T-cell (primary cell): ENCODE measurements around the gene CHD2. TPM values are rescaled to one million over a fixed set of nuclear protein-coding genes. Genes with fewer than 3 reads are reported as not detected.

ENCODE experiments used
- ATAC-seq, 4 experiments: fragments of 200-7000 bp in 3 of 4; fragments of 150-1000 bp in 1 of 4; cut with Tn5 transposase; replicated peaks in 1 of 4; 1 replicate in 3 of 4; 2 replicates in 1 of 4; pipeline ENCODE4 v1.10.0; 2021; ENCODE audit warnings: moderate library complexity in 3 of 4, mild to moderate bottlenecking in 2 of 4, moderate number of reproducible peaks in 1 of 4
- CTCF ChIA-PET, 2 donors: fragments of 300-600 bp; sonication (Branson Sonifier 250); formaldehyde crosslinking; loops; one replicate each; lab custom pipeline; 2022; ENCODE audit warnings: antibody characterized with exemption in 2 of 2; lab: Charles Lee
- POLR2A ChIA-PET, 2 donors: fragments of 300-600 bp; sonication (Branson Sonifier 250); formaldehyde crosslinking; loops; one replicate each; lab custom pipeline; 2022; ENCODE audit warnings: antibody characterized with exemption in 2 of 2; lab: Charles Lee
- DNase-seq, 35 experiments: peaks; one replicate each; pipeline versions ENCODE4 v3.0.0 to v3.0.0-alpha.2; 2013 to 2023
- H3K27ac ChIP-seq: one replicate; pipeline ENCODE4 v1.5.1; 2013; ENCODE audit warnings: low read length
- H3K27me3 ChIP-seq, 2 experiments: replicated peaks in 1 of 2; 1 replicate in 1 of 2; 2 replicates in 1 of 2; pipeline versions ENCODE4 v1.6.1 to v1.7.0; 2013; ENCODE audit warnings: low read length in 1 of 2, mixed read lengths in 1 of 2; ENCODE audit not compliant: control insufficient read depth in 2 of 2, insufficient read depth in 2 of 2; ENCODE audit errors: extremely low read depth in 1 of 2
- H3K36me3 ChIP-seq, 2 donors: 1 replicate in 1 of 2; 2 replicates in 1 of 2; pipeline versions ENCODE4 v1.6.1 to v1.7.0; 2013; ENCODE audit warnings: low read length in 1 of 2; ENCODE audit not compliant: control insufficient read depth in 2 of 2, insufficient read depth in 1 of 2; ENCODE audit errors: extremely low read depth in 1 of 2
- H3K4me1 ChIP-seq, 2 experiments: 1 replicate in 1 of 2; 2 replicates in 1 of 2; pipeline versions ENCODE4 v1.6.1 to v1.7.0; 2013; ENCODE audit warnings: low read length in 2 of 2, mixed read lengths in 1 of 2; ENCODE audit not compliant: insufficient read depth in 2 of 2, control insufficient read depth in 1 of 2; ENCODE audit errors: extremely low read depth in 1 of 2
- H3K4me3 ChIP-seq, 2 donors: 1 replicate in 1 of 2; 2 replicates in 1 of 2; pipeline versions ENCODE4 v1.5.1 to v1.7.0; 2013; ENCODE audit warnings: mild to moderate bottlenecking in 2 of 2, low read length in 1 of 2, moderate library complexity in 1 of 2; ENCODE audit not compliant: control insufficient read depth in 1 of 2; ENCODE audit errors: extremely low read depth in 1 of 2
- H3K9me3 ChIP-seq: 2 replicates; pipeline ENCODE4 v1.7.0; 2013
- H3K27ac Mint-ChIP-seq, 2 donors: one replicate each; pipeline ENCODE4 v1.8.0; 2020 to 2021; ENCODE audit warnings: mild to moderate bottlenecking in 2 of 2, mixed read lengths in 2 of 2
- H3K27me3 Mint-ChIP-seq, 2 donors: one replicate each; pipeline ENCODE4 v1.8.0; 2021 to 2022; ENCODE audit warnings: mixed read lengths in 2 of 2
- H3K36me3 Mint-ChIP-seq: one replicate; pipeline ENCODE4 v1.8.0; 2021; ENCODE audit warnings: mixed read lengths
- H3K4me1 Mint-ChIP-seq, 3 donors: one replicate each; pipeline ENCODE4 v1.8.0; 2020 to 2022; ENCODE audit warnings: mixed read lengths in 3 of 3, mild to moderate bottlenecking in 1 of 3
- H3K4me3 Mint-ChIP-seq, 3 donors: one replicate each; pipeline ENCODE4 v1.8.0; 2020 to 2022; ENCODE audit warnings: mild to moderate bottlenecking in 3 of 3, mixed read lengths in 3 of 3, moderate library complexity in 3 of 3
- H3K9me3 Mint-ChIP-seq, 3 donors: one replicate each; pipeline ENCODE4 v1.8.0; 2020 to 2022; ENCODE audit warnings: mixed read lengths in 3 of 3
- WGBS: methylation state at CpG from one replicate; pipeline ENCODE4 v1.1.5; 2013; ENCODE audit warnings: missing lambda C conversion rate; ENCODE audit not compliant: insufficient coverage; 5-methylcytosine and 5-hydroxymethylcytosine counted together
- total RNA-seq, 35 experiments: library from RNA in 6 of 35; stranded (reverse) in 6 of 35; fragments of 120-200 nt in 1 of 35; gene quantifications; one replicate each; pipeline versions ENCODE4 v1.2.1 to v1.2.4 and lab custom pipeline; 2013 to 2026

CHD2 gene
- total RNA-seq, 5 donors from 2014 or later (not counting 1 experiment from before 2014, with no cell fraction given) = 231 to 506 (median 266) TPM

DNA sequence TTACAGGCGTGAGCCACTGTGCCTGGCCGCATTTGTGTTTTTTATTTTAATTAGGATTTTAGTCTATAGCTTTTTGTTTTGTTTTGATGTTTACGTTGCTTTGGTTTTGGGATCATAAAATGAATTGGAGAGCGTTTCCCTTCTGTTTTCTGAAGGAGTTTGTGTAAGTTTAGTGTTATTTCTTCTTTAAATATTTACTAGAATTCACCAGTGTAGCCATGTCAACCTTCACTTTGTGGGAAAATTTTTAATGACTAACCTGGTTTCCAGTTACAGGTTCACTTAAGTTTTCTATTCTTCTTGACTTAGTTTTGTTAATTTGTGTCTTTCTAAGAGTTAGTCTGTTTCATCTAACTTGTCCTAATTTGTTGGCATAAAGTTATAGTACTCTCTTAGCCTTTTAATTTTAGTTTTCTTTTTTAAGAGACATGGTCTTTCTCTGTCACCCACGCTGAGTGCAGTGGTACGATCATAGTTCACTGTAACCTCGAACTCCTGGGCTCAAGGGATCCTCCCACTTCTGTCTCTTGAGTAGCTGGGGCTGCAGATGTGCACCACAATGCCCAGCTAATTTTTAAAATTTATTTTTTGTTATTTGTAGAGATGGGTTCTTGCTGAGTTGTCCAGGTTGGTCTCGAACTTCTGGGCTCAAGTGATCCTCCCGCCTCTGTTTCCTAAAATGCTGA lies 61.0 kb downstream of the CHD2 start:
- no peak for ATAC-seq
- H3K36me3 ChIP-seq = peaks cover 13 to 70% of the 10 kb centered on the region in 2 donors
- Mint-ChIP-seq H3K4me3 (no peak overlapping the region), H3K4me1 (peaks cover 68 to 70% (median 68%) of the 10 kb centered on the region in 3 donors), H3K27ac (no peak overlapping the region), H3K27me3 (no peaks in the 10 kb centered on the region), H3K36me3 (peaks cover 77% of the 10 kb centered on the region), H3K9me3 (no peaks in the 10 kb centered on the region)
- POLR2A ChIA-PET = interaction anchor here (0.6 kb wide), 3 partner anchors 37 to 220 kb away, joined by 5 to 13 read pairs (median 6); no protein-coding TSS in a partner anchor
- no peaks in the 10 kb centered on the region for H3K27me3 ChIP-seq
- H3K27ac ChIP-seq = no peak overlapping the region
- no peaks in the 10 kb centered on the region for H3K9me3 ChIP-seq
- H3K4me1 ChIP-seq = no peaks in the 10 kb centered on the region
- DNase-seq = no peak
- CTCF ChIA-PET = interaction anchor here in 1 of 2 donors (1.1 kb wide), 1 partner anchor 16 kb away, joined by 7 read pairs; no protein-coding TSS in a partner anchor
- no peak overlapping the region for H3K4me3 ChIP-seq
- 96% methylated on average over 4 of the region's 9 CpGs for WGBS

DNA sequence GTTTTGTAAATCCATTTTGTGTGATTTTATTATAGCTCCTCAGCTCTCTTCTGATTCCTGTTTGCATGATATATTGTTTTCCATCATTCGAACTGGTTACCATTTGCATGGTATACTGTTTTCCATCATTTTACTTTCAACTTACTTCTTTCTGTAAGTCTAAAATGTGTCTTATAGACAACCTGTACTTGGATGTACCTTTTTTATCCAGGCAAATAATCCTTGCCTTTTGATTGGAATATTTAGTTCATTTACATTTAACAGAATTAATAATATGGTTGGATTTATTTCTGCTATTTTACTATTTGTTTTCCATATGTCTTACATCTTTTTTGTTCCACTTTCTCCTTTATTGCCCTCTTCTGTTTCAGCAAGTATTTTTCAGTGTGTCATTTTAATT lies 62.8 kb downstream of the CHD2 start:
- POLR2A ChIA-PET = no interaction called here
- ATAC-seq = no peak
- no CpG with 5 or more reads among the region's 1 CpG for WGBS
- H3K27ac ChIP-seq = no peak overlapping the region
- peaks cover 75% of the 10 kb centered on the region for H3K36me3 Mint-ChIP-seq
- CTCF ChIA-PET = no interaction called here
- no peaks in the 10 kb centered on the region for H3K4me1 ChIP-seq
- no peaks in the 10 kb centered on the region for H3K27me3 ChIP-seq
- H3K4me3 ChIP-seq = no peak overlapping the region
- H3K9me3 ChIP-seq = no peaks in the 10 kb centered on the region
- H3K27me3 Mint-ChIP-seq = no peaks in the 10 kb centered on the region
- no peak overlapping the region for H3K4me3 Mint-ChIP-seq
- H3K27ac Mint-ChIP-seq = no peak overlapping the region
- DNase-seq = no peak
- peaks cover 61 to 62% (median 61%) of the 10 kb centered on the region in 3 donors for H3K4me1 Mint-ChIP-seq
- no peaks in the 10 kb centered on the region for H3K9me3 Mint-ChIP-seq
- peaks cover 8 to 70% of the 10 kb centered on the region in 2 donors for H3K36me3 ChIP-seq

DNA sequence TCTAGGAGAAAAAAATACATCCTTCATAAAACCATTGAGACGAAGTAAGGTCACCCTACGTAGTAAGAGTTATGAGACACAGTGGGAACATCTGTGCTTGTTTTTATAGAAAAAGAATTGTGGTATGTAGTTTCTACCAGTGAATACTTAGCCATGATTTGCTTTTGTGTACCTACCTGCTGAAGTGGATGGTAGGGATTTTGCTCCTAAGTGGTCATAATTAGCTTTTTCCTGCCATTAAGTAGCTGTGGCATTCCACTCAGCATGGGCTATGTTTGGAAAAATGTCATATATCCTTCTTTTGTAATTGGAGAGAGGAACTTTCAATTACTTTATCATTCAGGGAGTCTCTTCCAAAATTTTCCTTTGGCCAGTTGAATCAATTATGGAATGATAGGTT lies 63.7 kb downstream of the CHD2 start:
- Mint-ChIP-seq H3K27ac (peak overlapping the region; percentile 59 to 65), H3K27me3 (no peaks in the 10 kb centered on the region), H3K9me3 (no peaks in the 10 kb centered on the region), H3K36me3 (peaks cover 76% of the 10 kb centered on the region), H3K4me3 (no peak overlapping the region), H3K4me1 (peaks cover 56 to 61% (median 56%) of the 10 kb centered on the region in 3 donors)
- H3K36me3 ChIP-seq = peaks cover 8 to 70% of the 10 kb centered on the region in 2 donors
- no peak for ATAC-seq
- no peaks in the 10 kb centered on the region for H3K4me1 ChIP-seq
- CTCF ChIA-PET = no interaction called here
- WGBS = no CpG with 5 or more reads among the region's 2 CpGs
- DNase-seq = no peak
- H3K27ac ChIP-seq = no peak overlapping the region
- H3K4me3 ChIP-seq = no peak overlapping the region
- no peaks in the 10 kb centered on the region for H3K27me3 ChIP-seq
- no peaks in the 10 kb centered on the region for H3K9me3 ChIP-seq
- POLR2A ChIA-PET = interaction anchor here in 1 of 2 donors (0.5 to 1.0 kb wide), 2 partner anchors 29 to 81 kb away, joined by 3 read pairs; no protein-coding TSS in a partner anchor

DNA sequence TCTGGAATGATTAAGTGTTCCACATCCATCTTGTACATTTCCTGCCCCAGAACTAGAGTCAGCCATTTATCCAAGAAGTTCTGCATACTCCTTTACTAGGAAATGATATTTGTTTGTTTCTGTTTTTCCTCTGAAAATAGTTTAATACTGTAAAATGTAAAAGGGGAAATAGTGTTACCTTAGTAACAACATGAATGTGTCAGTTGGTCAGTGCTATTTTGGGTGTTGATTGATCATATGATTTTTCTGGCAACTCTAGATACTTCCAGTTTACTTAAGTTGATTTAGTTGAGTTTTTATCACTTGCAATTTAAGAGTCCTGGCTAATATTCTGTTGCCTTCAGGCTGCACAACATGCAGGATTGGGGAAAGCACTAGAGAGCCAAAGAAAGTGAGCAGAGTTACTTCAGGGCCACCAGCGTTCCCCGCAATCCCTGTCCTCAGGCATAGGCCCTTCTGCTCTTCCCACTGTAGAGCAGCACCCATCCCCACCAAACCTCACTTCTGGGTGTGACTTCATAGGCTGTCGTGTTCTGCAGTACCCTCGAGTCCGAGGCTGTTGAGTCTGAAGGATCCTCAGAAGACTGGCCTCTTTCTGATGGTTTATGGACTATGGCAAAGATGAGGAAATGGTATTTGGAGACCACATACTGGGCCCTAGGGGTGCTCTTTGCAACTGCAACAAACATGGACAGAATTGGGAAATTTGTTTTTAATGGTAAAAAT lies 69.0 kb downstream of the CHD2 start:
- peak overlapping the region; percentile 20 to 58 for H3K27ac Mint-ChIP-seq

DNA sequence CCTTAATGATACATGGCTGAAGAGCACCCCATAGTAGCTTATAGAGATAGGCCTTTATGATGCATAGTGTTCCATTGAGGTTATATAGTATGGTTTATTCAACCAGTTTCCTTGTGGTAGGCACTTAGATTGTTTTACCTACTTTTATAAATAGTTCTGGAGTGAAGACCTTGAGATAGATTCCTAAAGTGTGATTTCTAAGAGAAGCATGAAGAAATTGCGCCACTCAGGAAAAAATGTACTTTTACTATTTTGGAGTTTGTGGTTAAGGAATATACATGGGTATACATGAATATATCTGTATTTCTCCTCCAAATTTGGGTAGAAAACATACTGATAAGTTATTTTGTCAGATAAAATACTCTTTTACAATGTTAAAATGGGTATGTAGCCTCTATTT lies 70.5 kb downstream of the CHD2 start:
- DNase-seq (no peak), ATAC-seq (no peak)
- WGBS = no CpG with 5 or more reads among the region's 1 CpG
- peak overlapping the region in 1 of 2 donors; percentile 44 for H3K27ac Mint-ChIP-seq
- H3K9me3 ChIP-seq = no peaks in the 10 kb centered on the region
- peaks cover 37 to 51% (median 40%) of the 10 kb centered on the region in 3 donors for H3K4me1 Mint-ChIP-seq
- peaks cover 4 to 85% of the 10 kb centered on the region in 2 donors for H3K36me3 ChIP-seq
- CTCF ChIA-PET = interaction anchor here in 1 of 2 donors (0.7 kb wide), 1 partner anchor 174 kb away, joined by 3 read pairs; no protein-coding TSS in a partner anchor
- H3K27me3 ChIP-seq = no peaks in the 10 kb centered on the region
- H3K27ac ChIP-seq = no peak overlapping the region
- no peak overlapping the region for H3K4me3 Mint-ChIP-seq
- H3K4me3 ChIP-seq = no peak overlapping the region
- H3K36me3 Mint-ChIP-seq = peaks cover 79% of the 10 kb centered on the region
- POLR2A ChIA-PET = no interaction called here
- H3K9me3 Mint-ChIP-seq = no peaks in the 10 kb centered on the region
- no peaks in the 10 kb centered on the region for H3K4me1 ChIP-seq
- H3K27me3 Mint-ChIP-seq = no peaks in the 10 kb centered on the region

More for the DNA sequence above, 69.0 kb downstream of the CHD2 start:
- no peaks in the 10 kb centered on the region for H3K4me1 ChIP-seq
- H3K4me3 ChIP-seq = no peak overlapping the region
- Mint-ChIP-seq H3K9me3 (no peaks in the 10 kb centered on the region), H3K4me1 (peaks cover 38 to 52% (median 41%) of the 10 kb centered on the region in 3 donors), H3K27me3 (no peaks in the 10 kb centered on the region), H3K36me3 (peaks cover 77% of the 10 kb centered on the region), H3K4me3 (no peak overlapping the region)
- H3K27ac ChIP-seq = no peak overlapping the region
- ATAC-seq (peak in 2 of 4 experiments; percentile 27 to 36), DNase-seq (no peak)
- H3K36me3 ChIP-seq = peaks cover 0 to 80% of the 10 kb centered on the region in 2 donors
- no peaks in the 10 kb centered on the region for H3K9me3 ChIP-seq
- ChIA-PET CTCF (interaction anchor here in 1 of 2 donors (0.6 kb wide), 1 partner anchor 118 kb away, joined by 3 read pairs; no protein-coding TSS in a partner anchor), POLR2A (interaction anchor here in 1 of 2 donors (0.8 kb wide), 1 partner anchor 171 kb away, joined by 4 read pairs; no protein-coding TSS in a partner anchor)
- H3K27me3 ChIP-seq = no peaks in the 10 kb centered on the region
- 96% methylated on average over 5 of the region's 5 CpGs for WGBS

DNA sequence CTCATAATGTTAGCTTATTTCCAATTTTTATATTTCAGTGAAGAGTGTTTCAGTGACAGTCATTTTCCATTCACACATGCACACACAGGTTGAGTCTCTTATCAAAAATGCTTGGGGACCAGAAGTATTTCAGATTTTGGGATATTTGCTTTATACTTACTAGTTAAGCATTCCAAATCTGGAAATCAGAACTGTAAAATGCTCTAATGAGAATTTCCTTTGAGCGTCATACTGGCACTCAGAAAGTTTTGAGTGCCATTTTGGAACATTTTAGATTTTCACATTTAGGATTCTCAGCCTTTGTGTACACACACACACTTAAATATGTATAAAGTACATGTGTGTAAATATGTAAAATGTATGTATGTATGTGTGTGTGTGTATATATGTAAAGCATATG lies 71.0 kb downstream of the CHD2 start:
- CTCF ChIA-PET = interaction anchor here in 1 of 2 donors (0.7 kb wide), 1 partner anchor 174 kb away, joined by 3 read pairs; no protein-coding TSS in a partner anchor
- H3K9me3 Mint-ChIP-seq = no peaks in the 10 kb centered on the region
- Histone ChIP-seq H3K27ac (no peak overlapping the region), H3K9me3 (no peaks in the 10 kb centered on the region), H3K4me3 (no peak overlapping the region), H3K27me3 (no peaks in the 10 kb centered on the region), H3K4me1 (no peaks in the 10 kb centered on the region), H3K36me3 (peaks cover 4 to 89% of the 10 kb centered on the region in 2 donors)
- H3K27me3 Mint-ChIP-seq = no peaks in the 10 kb centered on the region
- no peak overlapping the region for H3K4me3 Mint-ChIP-seq
- peaks cover 83% of the 10 kb centered on the region for H3K36me3 Mint-ChIP-seq
- POLR2A ChIA-PET = no interaction called here
- WGBS = no CpG with 5 or more reads among the region's 1 CpG
- ATAC-seq (no peak), DNase-seq (no peak)
- peak overlapping the region; percentile 56 to 79 for H3K27ac Mint-ChIP-seq
- peaks cover 38 to 51% (median 44%) of the 10 kb centered on the region in 3 donors for H3K4me1 Mint-ChIP-seq
